ENCODE measurements around the gene KICS2.

GRCh38 chr12:64184216-64184615, 37.9 kb downstream of the KICS2 start:
- TF ChIP-seq POLR2A (IDR thresholded peaks at IDR 0.05), result no peak
- TF ChIP-seq CTCF (IDR thresholded peaks at IDR 0.05), result no peak
